ENCODE measurements around the gene SLC10A4.

DNA sequence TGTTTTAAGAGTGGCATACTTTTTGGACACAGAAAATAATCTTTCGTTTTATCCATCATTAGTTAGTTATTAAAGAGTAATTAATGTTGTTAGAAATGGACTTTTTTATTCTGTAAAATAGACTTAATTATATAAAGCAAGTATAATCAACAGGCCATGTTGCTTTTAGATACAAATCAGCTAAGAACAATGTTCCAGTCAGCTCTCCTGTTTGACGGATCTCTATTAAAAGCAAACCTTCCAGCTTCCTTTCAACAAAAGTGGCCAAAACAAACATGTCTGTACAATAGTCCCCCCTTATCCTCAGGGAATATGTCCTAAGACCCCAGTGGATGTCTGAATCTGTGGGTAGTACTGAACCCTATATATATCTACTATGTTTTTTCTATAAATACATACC lies 4.9 kb upstream of the SLC10A4 start:
- TF ChIP-seq, protein P1, sequence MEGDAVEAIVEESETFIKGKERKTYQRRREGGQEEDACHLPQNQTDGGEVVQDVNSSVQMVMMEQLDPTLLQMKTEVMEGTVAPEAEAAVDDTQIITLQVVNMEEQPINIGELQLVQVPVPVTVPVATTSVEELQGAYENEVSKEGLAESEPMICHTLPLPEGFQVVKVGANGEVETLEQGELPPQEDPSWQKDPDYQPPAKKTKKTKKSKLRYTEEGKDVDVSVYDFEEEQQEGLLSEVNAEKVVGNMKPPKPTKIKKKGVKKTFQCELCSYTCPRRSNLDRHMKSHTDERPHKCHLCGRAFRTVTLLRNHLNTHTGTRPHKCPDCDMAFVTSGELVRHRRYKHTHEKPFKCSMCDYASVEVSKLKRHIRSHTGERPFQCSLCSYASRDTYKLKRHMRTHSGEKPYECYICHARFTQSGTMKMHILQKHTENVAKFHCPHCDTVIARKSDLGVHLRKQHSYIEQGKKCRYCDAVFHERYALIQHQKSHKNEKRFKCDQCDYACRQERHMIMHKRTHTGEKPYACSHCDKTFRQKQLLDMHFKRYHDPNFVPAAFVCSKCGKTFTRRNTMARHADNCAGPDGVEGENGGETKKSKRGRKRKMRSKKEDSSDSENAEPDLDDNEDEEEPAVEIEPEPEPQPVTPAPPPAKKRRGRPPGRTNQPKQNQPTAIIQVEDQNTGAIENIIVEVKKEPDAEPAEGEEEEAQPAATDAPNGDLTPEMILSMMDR (IDR thresholded peaks at IDR 0.05), result no peak
- TF ChIP-seq POLR2A (IDR thresholded peaks at IDR 0.05), result no peak
